Activated CD4-positive, CD25-positive, alpha-beta regulatory T cell (primary cell): ENCODE measurements around the gene DMD.

ENCODE experiments used
- DNase-seq, 4 experiments: peaks; one replicate each; lab custom pipeline; 2025; lab: John Stamatoyannopoulos, UW

Gene DMD

DNA sequence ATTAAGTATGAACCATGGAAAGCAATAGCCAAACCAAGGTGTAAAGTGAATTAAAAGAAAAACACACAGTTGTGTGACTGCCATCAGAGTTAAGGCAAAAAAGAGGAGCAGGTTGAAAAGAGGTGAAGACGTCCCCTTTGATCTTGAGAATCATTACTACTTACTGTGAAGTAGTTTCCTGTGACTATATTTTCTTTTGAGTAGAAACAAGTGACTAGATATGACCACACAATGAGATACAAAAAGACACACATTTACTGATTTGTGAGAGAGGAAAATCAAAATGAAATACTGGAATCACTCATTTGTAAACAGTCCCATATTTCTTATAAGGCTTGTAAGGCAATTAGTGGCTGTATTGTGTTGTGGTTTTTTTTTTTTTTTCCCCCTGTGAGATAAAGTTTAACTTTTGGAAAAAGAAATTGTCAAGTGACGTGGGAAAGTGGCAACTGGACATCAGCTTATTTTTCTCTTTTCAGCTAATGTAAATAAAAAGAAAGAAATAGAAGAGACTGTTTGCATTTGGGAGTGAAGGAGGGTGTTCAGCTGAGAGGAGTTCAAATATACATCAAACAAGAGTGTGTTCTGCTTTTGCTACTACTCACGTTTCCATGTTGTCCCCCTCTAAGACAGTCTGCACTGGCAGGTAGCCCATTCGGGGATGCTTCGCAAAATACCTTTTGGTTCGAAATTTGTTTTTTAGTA is 2033.1 kb downstream of the DMD start:
- DNase-seq, result no peak

DNA sequence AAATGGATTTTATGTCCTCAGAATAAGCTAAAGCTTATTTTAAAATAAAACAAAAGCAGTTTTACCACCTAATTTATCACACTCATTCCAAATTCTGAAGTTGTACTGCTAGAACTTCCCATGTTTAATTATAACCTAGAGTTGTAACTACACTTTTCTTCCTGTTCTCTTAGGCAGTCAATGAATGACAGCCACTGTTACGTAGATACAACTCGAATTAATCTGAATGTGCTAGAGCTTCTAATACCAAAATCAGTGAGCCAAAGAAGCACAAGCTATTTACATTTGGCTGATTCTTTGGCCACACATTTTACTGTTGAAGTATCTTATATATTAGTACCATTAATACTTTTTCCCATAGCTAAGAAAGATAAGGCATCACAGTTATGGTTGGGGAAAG is 2040.6 kb downstream of the DMD start:
- DNase-seq, result no peak

DNA sequence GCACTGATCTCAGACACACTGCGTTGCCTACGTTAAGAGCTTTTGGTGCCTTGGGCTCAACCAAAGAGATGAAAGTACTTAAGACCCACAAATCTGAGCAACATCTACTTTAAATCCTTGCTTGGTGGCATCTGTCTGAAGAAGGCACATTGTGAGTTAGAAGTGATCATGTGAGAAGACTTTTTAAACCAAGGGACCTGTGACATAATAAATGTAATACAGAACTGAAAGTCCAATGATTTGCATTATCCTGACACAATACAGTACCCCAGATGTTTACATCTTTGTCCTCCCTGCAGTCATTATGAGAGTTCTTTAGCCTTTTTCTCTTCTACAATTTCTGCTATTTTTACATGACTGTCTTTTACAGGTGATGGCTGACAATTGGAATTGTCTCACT is 2042.8 kb downstream of the DMD start:
- no peak for DNase-seq

DNA sequence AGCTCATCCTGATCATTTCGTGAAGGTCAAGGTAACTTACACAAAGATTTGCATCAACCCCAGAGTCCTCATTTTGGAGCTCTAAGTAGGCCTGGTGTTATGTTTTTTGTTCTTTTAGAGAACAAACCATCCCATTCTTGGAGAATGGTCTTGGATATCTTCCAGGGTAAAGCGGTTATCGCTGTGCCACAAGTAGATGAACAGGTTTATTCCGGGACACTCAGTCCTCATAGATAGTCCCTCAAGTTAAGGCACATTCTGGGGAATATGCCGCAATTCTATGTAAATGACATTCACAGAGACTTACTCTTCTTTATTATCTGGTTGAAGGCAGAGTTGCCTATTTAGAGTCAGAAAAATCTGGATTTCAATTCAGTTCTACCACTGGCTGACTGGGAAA is 2044.5 kb downstream of the DMD start:
- DNase-seq, result no peak

DNA sequence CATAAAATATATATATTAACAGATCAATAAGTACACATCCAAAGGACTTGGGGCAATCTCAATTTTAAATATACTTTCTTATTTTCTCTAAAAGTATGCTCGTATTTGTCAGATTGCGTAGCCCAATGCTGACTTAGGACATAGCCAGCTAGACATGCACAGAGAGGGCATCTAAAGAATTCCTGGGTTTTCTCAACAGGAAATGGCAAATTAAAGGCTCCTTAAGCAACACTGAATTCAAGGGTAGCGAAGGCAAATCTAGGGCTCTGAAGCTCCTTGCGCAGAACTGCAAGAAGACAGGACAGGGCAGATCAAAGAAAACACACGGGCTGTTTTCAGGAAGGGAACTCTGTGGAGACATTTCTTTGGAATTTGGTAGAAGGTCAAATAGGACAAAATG is 2044.9 kb downstream of the DMD start:
- no peak for DNase-seq

DNA sequence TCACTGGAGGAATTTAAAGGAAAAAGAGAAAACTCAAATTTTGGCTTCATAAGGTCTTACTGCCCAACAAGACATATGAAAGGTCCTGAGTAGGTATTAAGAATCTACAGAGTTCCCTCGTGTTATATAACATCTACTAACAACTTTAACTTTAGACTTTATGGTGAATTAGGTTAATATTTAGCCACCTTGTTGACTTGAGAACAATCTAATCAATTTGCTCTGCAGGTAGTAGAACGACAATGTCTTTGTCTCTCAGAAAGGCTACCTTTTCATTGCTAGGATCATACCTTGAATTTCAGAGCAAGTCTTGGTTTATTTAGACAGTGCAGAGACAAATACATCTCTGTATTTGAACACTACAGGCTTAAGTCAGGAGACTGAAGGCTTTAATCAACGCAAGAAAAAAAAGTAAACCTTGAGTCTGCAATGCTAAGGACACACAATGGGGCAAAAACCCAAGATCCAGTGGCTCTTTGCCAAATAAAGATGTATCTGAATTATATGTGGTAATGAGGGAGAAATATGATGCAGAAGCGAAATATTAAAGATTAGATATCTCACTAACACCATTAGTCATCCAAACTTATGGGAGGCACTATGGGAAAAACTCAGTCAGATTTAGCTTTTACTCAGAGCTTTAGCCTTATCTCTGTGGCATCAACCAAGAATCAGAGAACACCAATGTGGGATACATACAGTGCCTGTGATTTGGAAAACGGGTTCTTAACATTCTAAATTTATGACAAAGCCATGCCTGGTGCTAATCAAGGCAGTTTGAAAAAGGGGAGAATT is 2045.9 kb downstream of the DMD start:
- no peak for DNase-seq

DNA sequence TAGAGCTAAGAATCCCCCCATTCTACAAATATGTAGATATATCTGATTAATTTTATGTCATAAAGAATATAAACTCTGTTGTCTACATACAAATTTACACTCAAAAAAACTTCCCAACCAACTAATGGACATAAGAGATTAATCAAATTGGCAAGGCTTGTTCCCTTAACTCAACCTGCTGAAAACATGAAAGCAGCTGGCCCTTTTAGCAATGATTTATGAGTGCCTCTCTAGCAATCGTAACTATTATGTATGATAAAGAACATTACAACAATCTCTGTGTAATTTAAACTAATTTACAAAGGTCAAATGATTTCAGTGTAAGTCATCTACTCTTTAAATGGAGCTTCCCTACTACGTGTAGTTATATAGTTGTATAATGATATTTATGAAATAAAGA is 2056.4 kb downstream of the DMD start:
- DNase-seq, result no peak

DNA sequence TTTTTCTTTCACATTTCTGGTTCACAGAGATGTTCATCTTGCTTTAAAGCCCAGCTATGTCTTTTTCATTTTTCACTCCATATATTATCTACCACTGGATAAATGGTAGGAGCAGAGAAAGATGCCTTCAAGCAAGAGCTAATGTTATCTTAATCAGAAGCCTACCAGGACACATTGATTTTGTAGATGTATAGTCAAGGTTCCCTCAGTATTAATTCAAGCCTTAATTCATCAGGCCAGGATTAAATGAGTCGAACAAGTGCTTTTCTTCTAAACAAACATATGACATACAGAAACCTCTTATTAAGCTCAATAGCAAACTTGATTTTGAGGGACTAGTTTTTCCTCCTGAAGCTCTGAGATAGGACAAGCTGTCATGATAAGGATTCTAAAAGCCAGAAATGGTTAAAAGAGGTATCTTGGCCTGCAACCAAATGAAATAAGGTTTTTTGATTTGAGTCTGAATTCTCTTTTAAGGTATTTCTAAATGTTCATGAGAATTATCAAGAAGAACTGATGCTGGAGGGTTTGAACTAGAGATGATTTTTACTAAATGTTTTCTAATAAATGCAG is 2057.8 kb downstream of the DMD start:
- no peak for DNase-seq

DNA sequence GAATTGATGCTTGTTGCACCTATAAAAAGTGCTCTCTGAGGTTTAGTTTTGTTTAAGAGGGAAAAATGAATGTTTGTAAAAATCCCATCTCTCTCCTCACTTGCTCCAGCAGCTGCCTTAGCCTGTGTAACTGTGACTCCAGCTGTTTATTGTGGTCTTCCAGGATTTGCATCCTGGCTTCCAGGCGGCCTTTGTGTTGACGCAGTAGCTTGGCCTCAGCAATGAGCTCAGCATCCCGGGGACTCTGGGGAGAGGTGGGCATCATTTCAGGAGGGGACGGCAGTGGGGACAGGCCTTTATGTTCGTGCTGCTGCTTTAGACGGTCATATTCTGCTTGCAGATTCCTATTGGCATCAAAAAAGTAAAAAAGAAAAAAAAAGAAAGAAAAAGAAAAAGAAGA is 2064.2 kb downstream of the DMD start:
- DNase-seq, result no peak

DNA sequence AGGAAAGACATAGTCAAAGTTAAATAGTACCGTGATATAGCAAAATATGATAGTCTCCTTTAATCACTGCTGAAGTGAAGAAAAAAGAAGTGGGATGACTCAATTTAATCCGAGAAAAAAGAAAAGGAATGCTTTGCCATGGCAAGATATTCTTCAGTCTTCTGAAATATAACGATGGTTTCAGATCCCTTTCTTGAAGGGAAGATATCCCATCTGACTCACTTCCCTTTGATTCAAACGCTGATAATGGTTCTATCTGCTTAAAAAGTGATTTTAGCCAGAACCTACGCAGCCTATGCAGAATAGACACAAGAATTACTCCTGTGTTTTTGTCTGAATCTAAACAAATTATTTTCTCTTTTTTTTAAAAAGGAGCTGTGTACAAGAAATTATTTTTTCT is 2071.4 kb downstream of the DMD start:
- no peak for DNase-seq

DNA sequence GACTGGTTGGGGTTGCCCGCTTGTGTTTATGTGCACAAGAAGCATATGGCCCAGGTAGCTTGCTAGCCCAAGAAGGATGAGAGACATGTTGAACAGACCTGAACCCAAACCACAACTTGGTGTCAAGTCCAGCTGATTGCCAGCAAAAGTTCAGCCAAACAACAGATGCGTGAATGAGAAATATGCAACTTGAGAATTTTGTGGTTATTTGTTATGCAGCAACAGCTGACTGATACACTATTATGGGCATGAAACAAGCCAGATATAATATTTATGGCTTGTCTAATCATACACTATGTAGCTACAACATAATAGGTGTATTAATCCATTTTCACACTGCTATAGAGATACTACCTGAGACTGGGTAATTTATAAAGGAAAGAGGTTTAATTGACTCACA is 2073.2 kb downstream of the DMD start:
- DNase-seq, result no peak

DNA sequence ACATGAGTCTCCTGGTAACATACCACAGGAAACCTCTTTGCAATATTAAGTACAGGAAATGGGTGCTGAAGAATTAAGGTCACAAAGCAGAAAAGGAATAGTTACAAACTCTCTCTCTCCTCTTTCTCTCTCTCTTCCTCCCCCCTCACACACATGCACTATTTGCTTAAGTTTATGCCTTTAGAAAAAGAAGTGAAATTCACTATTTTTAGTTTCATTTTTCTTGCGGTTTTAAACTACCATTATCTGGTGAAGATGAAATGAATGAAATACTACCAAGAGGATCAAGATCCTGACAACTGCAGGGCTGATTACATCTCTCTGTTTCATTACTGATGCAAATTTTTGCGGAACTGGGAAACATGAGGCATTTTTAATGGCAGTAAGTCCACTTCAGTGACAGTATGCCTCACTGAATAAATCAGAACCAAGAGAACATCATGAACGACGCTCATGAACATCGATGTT is 2075.2 kb downstream of the DMD start:
- DNase-seq, result no peak

DNA sequence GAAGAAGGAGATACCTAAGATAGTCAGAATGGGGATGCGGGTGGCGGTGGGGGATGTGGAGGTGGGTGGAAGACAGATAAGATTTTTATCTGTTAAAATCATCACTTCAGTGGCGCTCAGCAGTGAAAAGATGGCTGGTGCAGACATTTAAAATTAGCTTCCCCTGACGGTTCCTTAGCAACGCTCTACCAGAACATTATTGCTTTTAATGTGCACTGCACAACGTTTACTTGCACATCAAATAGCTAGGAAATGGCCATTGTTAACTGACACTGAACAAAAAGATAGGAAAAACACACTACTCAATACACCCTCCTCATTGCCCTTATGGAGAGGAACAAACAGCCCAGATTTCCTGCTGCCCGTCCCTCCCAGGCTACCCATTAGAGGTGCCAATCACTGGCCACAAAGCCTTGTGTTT is 2078.5 kb downstream of the DMD start:
- DNase-seq, result no peak

DNA sequence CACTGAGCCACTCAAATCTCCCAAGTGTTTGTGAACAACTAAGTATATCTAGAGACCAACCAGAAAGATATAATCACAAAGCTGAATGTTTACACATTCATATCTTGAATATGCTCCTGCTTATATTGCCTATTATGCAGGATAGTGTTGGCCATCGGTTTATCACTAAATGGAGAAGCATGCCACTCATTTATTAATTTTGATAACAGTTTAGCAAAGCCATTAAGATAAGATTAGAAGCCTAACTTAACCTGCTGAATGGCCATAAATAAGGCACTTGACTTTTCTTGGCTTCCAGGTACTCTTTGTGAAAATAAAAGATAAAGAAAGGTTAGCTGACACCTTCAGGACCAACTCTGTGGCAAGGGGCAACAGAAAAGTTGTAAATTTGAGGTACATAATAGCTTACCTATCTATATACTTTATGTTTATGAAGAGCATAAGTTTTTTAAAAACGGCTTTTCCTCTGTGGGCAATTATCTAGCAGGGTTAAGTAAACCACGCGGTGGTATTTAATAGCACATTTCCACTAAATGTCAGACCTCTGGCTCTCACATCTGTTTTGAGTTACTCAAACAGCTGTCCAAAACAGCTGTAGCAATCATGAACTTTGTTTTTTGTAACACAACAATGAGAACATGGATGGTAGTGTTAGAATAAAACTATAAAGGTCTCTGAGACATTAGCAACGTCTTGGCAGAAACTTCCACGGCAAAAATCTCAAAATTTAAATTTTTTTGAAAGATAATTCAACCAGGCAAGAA is 2080.7 kb downstream of the DMD start:
- DNase-seq, result no peak

DNA sequence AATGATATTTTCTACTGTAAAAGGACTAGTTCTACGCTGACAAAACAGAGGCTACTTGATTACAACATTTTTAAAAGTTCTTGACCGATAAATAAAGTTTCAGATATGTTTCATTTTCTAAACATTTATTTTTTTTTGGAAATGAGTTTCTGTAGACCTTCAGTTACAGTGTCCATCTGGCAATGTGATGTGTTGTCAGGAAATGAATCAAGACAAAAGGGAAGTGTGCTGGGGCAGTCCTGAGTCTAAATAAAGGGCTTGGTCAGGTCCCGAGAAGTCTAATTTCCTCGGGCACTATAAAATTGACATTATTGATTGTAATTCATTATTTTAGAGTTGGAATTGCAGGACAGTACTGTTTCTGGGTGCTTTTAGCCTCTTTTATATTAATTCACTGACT is 2082.5 kb downstream of the DMD start:
- no peak for DNase-seq

DNA sequence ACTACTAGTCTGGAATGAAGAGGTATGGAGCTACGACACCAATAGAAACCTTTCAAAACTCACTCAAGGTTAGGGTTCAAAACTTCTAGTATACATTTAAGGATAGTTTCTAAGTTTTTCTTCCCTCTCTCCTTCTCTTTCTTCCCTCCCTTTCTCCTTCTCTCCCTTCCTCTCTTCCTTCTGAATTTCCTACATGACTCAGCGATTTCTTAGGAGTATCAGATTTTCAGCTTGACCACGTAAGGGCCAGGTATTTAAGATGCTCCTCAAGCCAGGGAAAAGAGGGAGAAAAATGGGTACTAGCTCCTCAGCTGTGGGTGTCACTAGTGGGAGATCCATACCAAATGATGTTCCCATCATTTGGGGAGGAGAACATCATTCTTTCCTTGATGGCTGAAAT is 2083.6 kb downstream of the DMD start:
- no peak for DNase-seq

DNA sequence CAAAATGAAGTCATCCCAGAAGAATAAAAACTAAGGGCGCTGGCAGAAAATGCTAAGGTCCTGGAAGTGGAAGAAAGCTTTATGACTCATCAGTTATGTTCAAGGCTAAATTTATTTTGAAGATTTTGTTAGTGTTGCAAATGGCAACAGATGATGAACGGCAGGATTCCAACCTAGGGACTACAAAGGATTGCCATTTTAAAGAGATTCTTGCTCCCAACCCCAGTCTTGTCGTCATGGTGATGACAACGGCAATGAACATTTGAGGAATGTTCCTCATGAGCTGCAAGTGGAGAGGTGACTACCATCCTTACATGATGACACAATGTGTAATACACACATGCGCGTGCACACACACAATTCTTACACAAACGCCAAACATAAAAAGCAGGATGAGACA is 2085.1 kb downstream of the DMD start:
- no peak for DNase-seq

DNA sequence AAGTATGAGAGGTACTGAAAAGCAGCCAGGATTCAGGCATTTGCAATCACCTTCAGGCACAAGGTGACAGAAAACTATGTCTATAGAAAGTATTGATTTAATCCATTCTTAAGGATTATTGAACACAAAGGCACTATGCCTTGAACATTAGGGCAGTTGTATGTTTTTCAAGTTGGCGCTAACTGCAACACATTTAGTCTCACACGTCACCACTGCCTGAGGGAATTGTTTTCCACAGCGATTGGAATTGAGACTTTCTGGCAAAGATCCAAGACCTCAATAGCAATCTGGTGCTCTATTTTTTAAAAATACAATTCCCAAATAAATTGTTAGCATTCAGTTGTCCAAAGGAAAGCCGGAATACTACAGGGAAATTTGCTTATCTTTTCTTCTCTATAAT is 2086.8 kb downstream of the DMD start:
- DNase-seq, result no peak

DNA sequence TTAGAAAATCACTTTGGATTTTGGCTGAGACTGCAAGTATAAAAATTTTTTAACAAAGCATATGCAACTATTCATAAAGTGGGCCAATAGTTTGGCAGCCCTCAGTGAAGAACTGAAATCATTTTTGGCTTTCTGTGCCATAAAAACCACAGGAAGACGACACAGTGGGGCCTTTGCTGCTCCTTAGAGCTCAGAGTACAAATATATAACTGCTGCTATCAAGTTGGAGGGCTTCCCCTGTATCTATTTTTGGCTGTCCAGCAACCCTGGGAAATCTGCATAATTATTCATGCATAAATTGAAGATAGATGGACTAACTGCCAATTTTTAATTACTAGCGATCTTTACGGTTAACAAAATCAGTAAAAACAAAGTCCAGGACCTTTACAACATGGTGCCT is 2088.0 kb downstream of the DMD start:
- no peak for DNase-seq

DNA sequence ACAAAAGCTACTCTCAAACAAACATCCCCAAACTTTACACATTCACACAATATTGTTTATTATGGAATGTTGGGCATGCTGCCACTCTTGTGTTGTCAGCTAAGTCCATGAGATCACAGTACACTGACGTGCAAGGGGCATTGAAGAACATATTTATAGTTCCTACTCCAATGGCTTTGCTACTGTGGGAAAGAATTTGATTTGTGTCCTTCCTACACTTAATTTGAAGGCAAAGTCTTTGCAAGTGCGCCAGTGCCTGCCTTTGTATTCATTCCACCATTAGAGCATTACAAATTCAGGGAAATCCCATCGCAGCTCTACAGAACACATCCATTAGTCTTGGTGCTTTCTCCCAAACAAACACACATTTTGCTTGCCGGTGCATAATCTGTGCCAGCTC is 2094.1 kb downstream of the DMD start:
- no peak for DNase-seq

DNA sequence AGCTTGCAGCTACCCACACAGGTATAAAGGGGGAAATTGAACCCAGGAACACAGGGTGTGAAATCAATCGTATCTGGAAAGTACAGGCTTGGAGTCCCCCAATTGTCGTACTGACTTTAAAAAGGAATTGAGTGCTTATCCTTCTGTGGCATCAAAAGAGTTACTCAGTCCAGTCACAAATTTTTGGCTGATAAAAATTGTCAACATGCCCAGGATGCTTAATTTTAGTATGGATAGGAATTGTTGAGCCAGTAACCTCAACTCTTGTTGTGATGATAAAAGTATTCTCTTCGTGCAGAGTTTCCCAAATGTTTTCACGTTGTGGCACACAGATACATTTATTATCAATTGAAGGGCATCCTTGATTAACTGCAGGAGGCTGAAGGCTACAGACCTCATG is 2096.0 kb downstream of the DMD start:
- DNase-seq, result no peak

DNA sequence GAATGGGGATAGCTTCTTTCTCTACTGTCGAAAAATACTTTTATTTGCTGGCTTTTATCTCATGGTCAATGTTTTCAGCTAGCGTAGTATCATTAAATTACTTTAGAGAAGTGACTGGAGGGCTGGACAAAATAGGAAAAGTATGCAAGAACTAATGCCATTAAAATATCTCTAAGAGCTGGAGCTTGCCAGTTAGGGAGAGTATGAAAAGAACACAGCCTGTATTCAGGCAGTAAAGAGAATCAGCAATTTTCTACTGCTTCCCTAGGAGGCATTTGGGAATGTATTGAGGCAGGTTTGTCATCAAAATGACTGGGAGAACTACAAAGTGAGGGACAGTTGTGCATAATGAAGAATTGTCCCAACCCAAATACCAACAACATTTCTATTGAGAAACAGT is 2096.5 kb downstream of the DMD start:
- DNase-seq, result no peak
